Left lung (tissue), 10 donors: ENCODE measurements around the gene MYO15B. TPM values are rescaled to one million over a fixed set of nuclear protein-coding genes. Genes with fewer than 3 reads are reported as not detected.

Experiments
- ATAC-seq: fragments of 200-7000 bp; cut with Tn5 transposase; one replicate; pipeline ENCODE4 v1.9.1; 2020; ENCODE audit warnings: moderate library complexity
- DNase-seq, 4 donors: peaks; one replicate each; pipeline ENCODE4 v3.0.0-alpha.2; 2013 to 2020
- H3K27ac ChIP-seq, 2 donors: fragments of 200-600 bp; sonication (generic) in 1 of 2; one replicate each; pipeline versions ENCODE4 v1.5.0 to v1.8.0; 2020 to 2021
- H3K27me3 ChIP-seq, 2 donors: fragments of 200-600 bp; sonication (generic) in 1 of 2; one replicate each; pipeline versions ENCODE4 v1.5.0 to v1.8.0; 2020 to 2021
- H3K36me3 ChIP-seq, 2 donors: fragments of 200-600 bp; sonication (generic) in 1 of 2; one replicate each; pipeline versions ENCODE4 v1.5.0 to v1.8.0; 2020 to 2021
- H3K4me1 ChIP-seq, 2 donors: fragments of 200-600 bp; one replicate each; pipeline ENCODE4 v1.8.0; 2021
- H3K4me3 ChIP-seq, 2 donors: fragments of 200-600 bp; sonication (generic) in 1 of 2; one replicate each; pipeline versions ENCODE4 v1.5.0 to v1.8.0; 2020 to 2021; ENCODE audit warnings: mild to moderate bottlenecking in 1 of 2
- H3K9me3 ChIP-seq, 2 donors: fragments of 200-600 bp; sonication (generic) in 1 of 2; one replicate each; pipeline versions ENCODE4 v1.5.0 to v1.8.0; 2020 to 2021
- CTCF ChIP-seq, 2 donors: fragments of 200-600 bp; sonication (generic) in 1 of 2; IDR thresholded peaks; one replicate each; pipeline versions ENCODE4 v1.5.0 to v1.8.0; 2021; ENCODE audit warnings: antibody characterized with exemption in 2 of 2
- intact Hi-C, 2 donors: fragments of 100-400 bp; cut with DNase I; formaldehyde crosslinking; loops; one replicate each; pipeline versions ENCODE4 v1.11.2 to v1.14.2; 2022
- polyA plus RNA-seq, 6 donors: library from polyadenylated mRNA; unstranded; fragments of 120-200 nt; gene quantifications; one replicate each; pipeline ENCODE4 v1.2.1, GENCODE V29; 2013; ENCODE audit not compliant: insufficient read length in 6 of 6
- total RNA-seq, 2 donors: library from RNA; stranded (reverse); fragmentation: NEBNext Ultra II Directional; extraction: Animal tissue kit (Norgen Biotek cat#: 25700); gene quantifications; one replicate each; pipeline ENCODE4 v1.2.1, GENCODE V29; 2021
- donor health status: DM: no; HTN: yes; CAD: no.
- donor health status: DM: no; HTN: no; CAD: no.

Gene MYO15B
- total and polyA plus RNA-seq, 8 donors, result 125 to 350 (median 227) TPM

- intact Hi-C loops, result no loop called here
- Histone ChIP-seq H3K4me3 (no peak overlapping the region), H3K4me1 (peaks cover 4 to 7% of the 10 kb centered on the region in 2 donors), H3K9me3 (no peaks in the 10 kb centered on the region), H3K36me3 (peaks cover 0 to 44% of the 10 kb centered on the region in 2 donors), H3K27ac (no peak overlapping the region), H3K27me3 (no peaks in the 10 kb centered on the region)
- no peak for TF ChIP-seq CTCF (IDR thresholded peaks at IDR 0.05)
- DNase-seq (peak in 1 of 4 donors; percentile 55), ATAC-seq (no peak)
Measured at GRCh38 chr17:75558666-75559530, 28.7 kb upstream of the MYO15B start.

- no peak for TF ChIP-seq CTCF (IDR thresholded peaks at IDR 0.05)
- intact Hi-C loops, result no loop called here
- Histone ChIP-seq H3K4me3 (no peak overlapping the region), H3K27ac (no peak overlapping the region), H3K4me1 (peaks cover 4 to 7% of the 10 kb centered on the region in 2 donors), H3K36me3 (peaks cover 0 to 56% of the 10 kb centered on the region in 2 donors), H3K9me3 (no peaks in the 10 kb centered on the region), H3K27me3 (no peaks in the 10 kb centered on the region)
- ATAC-seq, result no peak
- DNase-seq, result peak in 1 of 4 donors; percentile 57
Measured at GRCh38 chr17:75559958-75560533, 27.6 kb upstream of the MYO15B start.

GRCh38 chr17:75561927-75562603, 25.5 kb upstream of the MYO15B start:
- DNase-seq, result peak in 1 of 4 donors; percentile 50
- intact Hi-C loops, result no loop called here
- no peaks in the 10 kb centered on the region for H3K27me3 ChIP-seq
- H3K4me1 ChIP-seq, result peaks cover 4% of the 10 kb centered on the region in 2 donors
- no peaks in the 10 kb centered on the region for H3K9me3 ChIP-seq
- peaks cover 0 to 71% of the 10 kb centered on the region in 2 donors for H3K36me3 ChIP-seq
- no peak for TF ChIP-seq CTCF (IDR thresholded peaks at IDR 0.05)
- H3K4me3 ChIP-seq, result no peak overlapping the region
- no peak overlapping the region for H3K27ac ChIP-seq
- ATAC-seq, result no peak

- ATAC-seq (no peak), DNase-seq (no peak)
- no peak for TF ChIP-seq CTCF (IDR thresholded peaks at IDR 0.05)
- no peaks in the 10 kb centered on the region for H3K9me3 ChIP-seq
- no peak overlapping the region for H3K27ac ChIP-seq
- H3K4me1 ChIP-seq, result no peaks in the 10 kb centered on the region
- H3K27me3 ChIP-seq, result no peaks in the 10 kb centered on the region
- H3K36me3 ChIP-seq, result peaks cover 0 to 75% of the 10 kb centered on the region in 2 donors
- H3K4me3 ChIP-seq, result no peak overlapping the region
- intact Hi-C loops, result no loop called here
Measured at GRCh38 chr17:75563063-75563758, 24.4 kb upstream of the MYO15B start.
